ENCODE measurements around the gene TEX14.

TEX14 gene

GRCh38 chr17:58530655-58531054, 161.2 kb downstream of the TEX14 start:
- H3K79me2 ChIP-seq (ENCODE audit: control insufficient read depth, insufficient read depth, low read length, unreplicated experiment) = no peaks in the 10 kb centered on the region
- peaks cover 17% of the 10 kb centered on the region for H3K27me3 ChIP-seq (ENCODE audit: insufficient read depth, low read length)
- H3K4me1 ChIP-seq (ENCODE audit: control insufficient read depth, insufficient read depth, low read length, unreplicated experiment) = peaks cover 48% of the 10 kb centered on the region
- H3K4me3 ChIP-seq (ENCODE audit: low read depth, low read length) = no peak overlapping the region
- no peaks in the 10 kb centered on the region for H3K36me3 ChIP-seq (ENCODE audit: insufficient read depth, low read length)
- H3K27ac ChIP-seq (ENCODE audit: low read depth, low read length) = no peak overlapping the region
- H2AFZ ChIP-seq (ENCODE audit: low read length, unreplicated experiment) = no peak overlapping the region

- no peaks in the 10 kb centered on the region for H3K79me2 ChIP-seq (ENCODE audit: control insufficient read depth, insufficient read depth, low read length, unreplicated experiment)
- no peak overlapping the region for H3K27ac ChIP-seq (ENCODE audit: low read depth, low read length)
- H2AFZ ChIP-seq (ENCODE audit: low read length, unreplicated experiment) = no peak overlapping the region
- peaks cover 46% of the 10 kb centered on the region for H3K4me1 ChIP-seq (ENCODE audit: control insufficient read depth, insufficient read depth, low read length, unreplicated experiment)
- no peaks in the 10 kb centered on the region for H3K36me3 ChIP-seq (ENCODE audit: insufficient read depth, low read length)
- H3K27me3 ChIP-seq (ENCODE audit: insufficient read depth, low read length) = peaks cover 17% of the 10 kb centered on the region
- no peak overlapping the region for H3K4me3 ChIP-seq (ENCODE audit: low read depth, low read length)
Observed at GRCh38 chr17:58529275-58529674, 162.6 kb downstream of the TEX14 start.

DNA sequence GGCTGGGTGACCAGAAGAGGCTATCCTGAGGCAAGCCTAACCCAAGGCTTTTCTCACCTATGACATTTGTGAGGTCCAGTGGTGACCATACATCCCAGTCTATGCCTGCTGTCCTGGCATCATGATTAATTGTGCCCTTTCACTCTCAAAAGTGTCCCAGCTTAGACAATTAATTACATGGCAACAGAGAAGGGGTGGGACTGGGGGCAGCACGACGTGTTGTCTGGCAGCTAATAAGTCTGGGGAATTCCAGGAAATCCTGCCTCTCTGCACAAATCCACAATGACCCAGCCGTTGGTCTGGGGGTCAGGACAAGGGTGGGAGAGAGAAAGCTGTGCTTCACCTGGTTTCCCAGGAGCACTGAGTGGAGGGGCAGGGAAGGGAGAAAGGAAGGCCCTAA, 163.4 kb downstream of the TEX14 start:
- H3K79me2 ChIP-seq (ENCODE audit: control insufficient read depth, insufficient read depth, low read length, unreplicated experiment) = no peaks in the 10 kb centered on the region
- no peak overlapping the region for H3K4me3 ChIP-seq (ENCODE audit: low read depth, low read length)
- no peak overlapping the region for H2AFZ ChIP-seq (ENCODE audit: low read length, unreplicated experiment)
- H3K27ac ChIP-seq (ENCODE audit: low read depth, low read length) = no peak overlapping the region
- H3K4me1 ChIP-seq (ENCODE audit: control insufficient read depth, insufficient read depth, low read length, unreplicated experiment) = peaks cover 44% of the 10 kb centered on the region
- no peaks in the 10 kb centered on the region for H3K36me3 ChIP-seq (ENCODE audit: insufficient read depth, low read length)
- H3K27me3 ChIP-seq (ENCODE audit: insufficient read depth, low read length) = peaks cover 17% of the 10 kb centered on the region

GRCh38 chr17:58527949-58528348, 163.9 kb downstream of the TEX14 start:
- H2AFZ ChIP-seq (ENCODE audit: low read length, unreplicated experiment) = no peak overlapping the region
- H3K36me3 ChIP-seq (ENCODE audit: insufficient read depth, low read length) = no peaks in the 10 kb centered on the region
- peaks cover 44% of the 10 kb centered on the region for H3K4me1 ChIP-seq (ENCODE audit: control insufficient read depth, insufficient read depth, low read length, unreplicated experiment)
- H3K27me3 ChIP-seq (ENCODE audit: insufficient read depth, low read length) = peaks cover 15% of the 10 kb centered on the region
- H3K4me3 ChIP-seq (ENCODE audit: low read depth, low read length) = no peak overlapping the region
- no peaks in the 10 kb centered on the region for H3K79me2 ChIP-seq (ENCODE audit: control insufficient read depth, insufficient read depth, low read length, unreplicated experiment)
- H3K27ac ChIP-seq (ENCODE audit: low read depth, low read length) = no peak overlapping the region

DNA sequence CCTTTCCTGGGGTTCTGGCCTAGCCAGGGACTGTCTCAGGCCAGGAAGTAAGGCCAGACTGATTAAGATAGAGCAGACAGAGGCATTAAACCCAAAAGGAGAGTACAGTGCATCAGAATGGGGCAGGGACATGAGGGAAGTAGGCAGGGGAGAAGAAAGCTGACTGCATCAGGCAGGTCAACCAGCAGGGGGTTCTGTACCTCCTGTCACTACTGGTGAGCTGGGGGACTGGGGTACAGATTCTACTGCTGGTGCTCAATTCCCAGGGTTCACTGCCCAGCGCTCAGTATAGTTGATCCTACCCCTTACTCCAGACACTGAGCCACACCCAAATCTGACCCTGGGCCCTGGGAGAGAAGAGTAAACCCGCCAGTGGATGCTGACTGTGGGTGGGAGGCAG, 164.5 kb downstream of the TEX14 start:
- H3K36me3 ChIP-seq (ENCODE audit: insufficient read depth, low read length) = no peaks in the 10 kb centered on the region
- peaks cover 40% of the 10 kb centered on the region for H3K4me1 ChIP-seq (ENCODE audit: control insufficient read depth, insufficient read depth, low read length, unreplicated experiment)
- H3K27me3 ChIP-seq (ENCODE audit: insufficient read depth, low read length) = peaks cover 8% of the 10 kb centered on the region; the same call in 1 of the 2 replicates
- H3K4me3 ChIP-seq (ENCODE audit: low read depth, low read length) = no peak overlapping the region
- no peak overlapping the region for H2AFZ ChIP-seq (ENCODE audit: low read length, unreplicated experiment)
- no peak overlapping the region for H3K27ac ChIP-seq (ENCODE audit: low read depth, low read length)
- no peaks in the 10 kb centered on the region for H3K79me2 ChIP-seq (ENCODE audit: control insufficient read depth, insufficient read depth, low read length, unreplicated experiment)

DNA sequence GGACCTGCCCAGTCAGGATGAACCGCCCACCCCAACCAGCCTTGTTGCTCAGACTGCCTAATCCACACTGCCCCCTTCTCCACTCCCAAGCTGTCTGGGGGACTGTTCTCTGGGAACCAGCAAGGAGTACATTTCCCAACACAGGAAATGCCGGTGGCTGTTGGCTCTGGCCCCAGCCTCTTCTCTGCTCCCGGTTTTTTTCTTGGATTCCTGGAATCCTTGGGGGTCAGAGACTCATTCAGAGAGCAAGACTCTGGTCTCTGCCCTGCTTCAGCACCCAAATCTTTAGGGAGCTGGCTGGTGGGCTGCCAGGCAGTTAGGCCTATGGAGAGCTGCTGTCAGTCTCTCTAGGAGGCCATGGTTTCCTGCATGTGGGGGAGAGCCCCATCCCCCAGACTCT, 166.6 kb downstream of the TEX14 start:
- Histone ChIP-seq H3K27ac (ENCODE audit: low read depth, low read length) (peak overlapping the region; percentile 44), H2AFZ (ENCODE audit: low read length, unreplicated experiment) (no peak overlapping the region), H3K4me1 (ENCODE audit: control insufficient read depth, insufficient read depth, low read length, unreplicated experiment) (peaks cover 37% of the 10 kb centered on the region), H3K36me3 (ENCODE audit: insufficient read depth, low read length) (no peaks in the 10 kb centered on the region), H3K79me2 (ENCODE audit: control insufficient read depth, insufficient read depth, low read length, unreplicated experiment) (no peaks in the 10 kb centered on the region), H3K27me3 (ENCODE audit: insufficient read depth, low read length) (no peaks in the 10 kb centered on the region), H3K4me3 (ENCODE audit: low read depth, low read length) (no peak overlapping the region)

GRCh38 chr17:58521680-58522079, 170.2 kb downstream of the TEX14 start:
- H3K4me3 ChIP-seq (ENCODE audit: low read depth, low read length) = no peak overlapping the region
- H3K36me3 ChIP-seq (ENCODE audit: insufficient read depth, low read length) = no peaks in the 10 kb centered on the region
- H3K4me1 ChIP-seq (ENCODE audit: control insufficient read depth, insufficient read depth, low read length, unreplicated experiment) = peaks cover 23% of the 10 kb centered on the region
- no peaks in the 10 kb centered on the region for H3K27me3 ChIP-seq (ENCODE audit: insufficient read depth, low read length)
- H3K27ac ChIP-seq (ENCODE audit: low read depth, low read length) = no peak overlapping the region
- no peaks in the 10 kb centered on the region for H3K79me2 ChIP-seq (ENCODE audit: control insufficient read depth, insufficient read depth, low read length, unreplicated experiment)
- no peak overlapping the region for H2AFZ ChIP-seq (ENCODE audit: low read length, unreplicated experiment)

GRCh38 chr17:58520843-58521430, 170.9 kb downstream of the TEX14 start:
- no peak overlapping the region for H3K27ac ChIP-seq (ENCODE audit: low read depth, low read length)
- no peak overlapping the region for H2AFZ ChIP-seq (ENCODE audit: low read length, unreplicated experiment)
- H3K79me2 ChIP-seq (ENCODE audit: control insufficient read depth, insufficient read depth, low read length, unreplicated experiment) = no peaks in the 10 kb centered on the region
- H3K36me3 ChIP-seq (ENCODE audit: insufficient read depth, low read length) = no peaks in the 10 kb centered on the region
- no peak overlapping the region for H3K4me3 ChIP-seq (ENCODE audit: low read depth, low read length)
- peaks cover 21% of the 10 kb centered on the region for H3K4me1 ChIP-seq (ENCODE audit: control insufficient read depth, insufficient read depth, low read length, unreplicated experiment)
- no peaks in the 10 kb centered on the region for H3K27me3 ChIP-seq (ENCODE audit: insufficient read depth, low read length)

- Histone ChIP-seq H3K36me3 (ENCODE audit: insufficient read depth, low read length) (no peaks in the 10 kb centered on the region), H3K79me2 (ENCODE audit: control insufficient read depth, insufficient read depth, low read length, unreplicated experiment) (no peaks in the 10 kb centered on the region), H3K27me3 (ENCODE audit: insufficient read depth, low read length) (no peaks in the 10 kb centered on the region), H3K4me3 (ENCODE audit: low read depth, low read length) (peak overlapping the region; percentile 78), H3K27ac (ENCODE audit: low read depth, low read length) (peak overlapping the region; percentile 68), H3K4me1 (ENCODE audit: control insufficient read depth, insufficient read depth, low read length, unreplicated experiment) (peaks cover 11% of the 10 kb centered on the region), H2AFZ (ENCODE audit: low read length, unreplicated experiment) (peak overlapping the region; percentile 71)
Observed at GRCh38 chr17:58517928-58518609, 173.8 kb downstream of the TEX14 start.

DNA sequence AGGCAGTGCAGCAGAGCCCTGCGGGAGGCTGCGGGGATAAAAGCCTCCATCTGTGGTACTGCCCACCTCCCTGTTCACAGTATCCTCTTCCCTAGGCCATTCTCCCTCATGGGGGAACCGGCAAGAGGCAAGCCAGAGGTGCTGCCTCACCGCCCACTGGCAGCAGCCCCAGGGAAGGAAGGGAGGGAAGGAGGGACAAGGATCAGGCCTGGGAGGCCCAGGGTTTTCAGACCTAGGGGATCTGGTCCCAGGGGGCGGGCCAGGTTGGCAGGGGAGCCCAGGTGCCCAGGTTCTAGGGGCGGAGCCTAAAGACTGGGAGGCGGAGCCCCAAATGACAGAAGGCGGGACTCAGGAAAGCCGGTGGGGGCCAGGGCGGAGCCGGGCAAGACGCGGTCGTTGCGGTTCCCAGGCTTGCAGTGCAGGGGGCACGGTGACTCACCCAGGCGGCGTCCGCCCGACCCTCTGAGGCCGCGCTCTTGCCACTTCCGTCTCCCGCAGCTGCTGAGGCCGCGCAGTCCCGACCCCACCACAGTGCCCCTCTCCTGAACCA, 174.4 kb downstream of the TEX14 start:
- Histone ChIP-seq H3K79me2 (ENCODE audit: control insufficient read depth, insufficient read depth, low read length, unreplicated experiment) (no peaks in the 10 kb centered on the region), H2AFZ (ENCODE audit: low read length, unreplicated experiment) (no peak overlapping the region), H3K27ac (ENCODE audit: low read depth, low read length) (peak overlapping the region; percentile 44)

More for the DNA sequence above, 174.4 kb downstream of the TEX14 start:
- no peaks in the 10 kb centered on the region for H3K27me3 ChIP-seq (ENCODE audit: insufficient read depth, low read length)
- peak overlapping the region; percentile 78 for H3K4me3 ChIP-seq (ENCODE audit: low read depth, low read length)
- H3K36me3 ChIP-seq (ENCODE audit: insufficient read depth, low read length) = no peaks in the 10 kb centered on the region
- peaks cover 11% of the 10 kb centered on the region for H3K4me1 ChIP-seq (ENCODE audit: control insufficient read depth, insufficient read depth, low read length, unreplicated experiment)
